GM21381 (cell line): ENCODE data around the gene PIEZO1.

Source experiments
- ATAC-seq: cut with Tn5 transposase; IDR thresholded peaks from one replicate; pipeline ENCODE4 v1.9.1; 2021; ENCODE audit warnings: mild to moderate bottlenecking, moderate library complexity; ENCODE audit not compliant: unreplicated experiment

Gene PIEZO1

DNA sequence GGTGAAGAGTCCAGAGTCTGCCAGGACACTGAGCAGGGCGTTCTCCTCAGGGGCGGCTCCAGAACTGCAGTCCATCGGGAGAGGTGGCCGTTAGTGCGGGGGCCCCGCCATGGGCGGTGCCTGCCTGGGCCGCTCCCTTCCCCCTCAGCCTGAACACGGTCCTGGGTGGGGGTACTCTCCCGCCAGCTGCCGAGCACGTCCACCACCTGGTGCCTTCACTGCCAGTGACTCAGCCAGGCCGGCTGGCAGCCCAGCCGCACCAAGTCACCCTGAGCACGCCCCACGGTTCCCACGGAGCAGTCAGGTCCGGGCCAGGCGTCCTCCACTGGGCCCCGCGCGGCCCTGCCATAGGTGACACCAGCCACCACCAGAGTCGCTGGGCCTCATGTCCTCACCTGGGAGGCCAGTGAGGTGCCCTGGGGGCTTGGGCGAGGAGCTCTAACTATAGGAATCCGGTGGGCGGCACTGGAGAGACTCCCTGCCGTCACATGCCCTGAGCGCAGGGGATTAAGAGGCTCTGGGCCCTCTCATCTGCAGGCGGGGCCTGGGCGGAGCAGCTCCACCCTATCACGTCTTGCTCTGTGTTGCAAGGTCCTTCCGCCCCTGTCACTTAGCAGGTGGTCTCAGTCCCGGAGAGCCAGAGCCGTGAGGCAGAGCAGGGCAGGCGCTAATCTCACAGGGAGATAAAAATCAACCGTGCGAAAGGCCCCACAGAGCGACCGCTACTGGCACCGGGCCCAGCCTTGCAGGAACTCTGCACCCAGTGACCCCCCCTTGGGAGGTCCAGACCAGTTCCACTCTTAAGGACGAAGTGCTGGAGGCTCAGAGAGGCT, 14.3 kb downstream of the PIEZO1 start:
- no peak for ATAC-seq

DNA sequence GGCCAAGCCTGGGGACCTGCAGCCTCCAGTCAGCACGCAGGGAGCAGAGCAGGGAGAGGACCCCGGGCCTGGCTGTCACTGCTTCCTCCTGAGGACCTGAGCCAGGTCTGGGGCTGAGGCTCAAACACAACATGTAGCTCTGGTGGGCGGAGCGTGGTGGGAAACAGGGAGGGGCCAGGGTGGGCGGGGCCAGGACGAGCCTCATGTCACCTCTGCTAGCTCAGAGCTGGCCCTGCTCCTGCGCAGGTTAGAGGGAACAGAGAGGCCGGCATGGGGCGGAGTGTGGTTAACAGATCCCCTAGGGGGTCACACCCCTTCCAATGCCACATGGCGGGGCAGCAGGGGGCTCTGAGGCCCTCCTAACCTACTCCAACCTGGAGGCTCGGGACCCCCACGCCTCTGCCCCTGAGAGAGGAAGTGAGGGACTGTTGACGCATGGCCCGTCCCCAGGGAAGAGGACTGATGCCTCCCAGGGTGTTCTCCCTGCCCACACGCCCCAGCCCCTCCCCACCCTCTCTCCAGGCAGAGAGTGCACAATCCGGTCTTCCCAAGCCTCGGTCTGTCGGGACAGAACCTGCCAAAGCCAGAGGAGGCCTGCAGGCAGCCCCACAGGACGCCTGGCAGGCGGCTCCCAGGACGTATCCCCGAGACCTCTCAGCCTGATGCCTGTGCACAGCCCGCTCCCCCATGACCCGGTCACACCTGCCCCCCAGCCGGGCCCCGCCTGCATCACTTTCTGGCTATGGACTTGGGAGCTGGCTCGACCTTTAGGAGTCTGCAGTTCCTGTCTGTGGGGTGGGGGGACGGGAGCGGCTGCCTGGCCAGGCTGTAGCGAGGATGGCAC, 15.2 kb downstream of the PIEZO1 start:
- no peak for ATAC-seq

DNA sequence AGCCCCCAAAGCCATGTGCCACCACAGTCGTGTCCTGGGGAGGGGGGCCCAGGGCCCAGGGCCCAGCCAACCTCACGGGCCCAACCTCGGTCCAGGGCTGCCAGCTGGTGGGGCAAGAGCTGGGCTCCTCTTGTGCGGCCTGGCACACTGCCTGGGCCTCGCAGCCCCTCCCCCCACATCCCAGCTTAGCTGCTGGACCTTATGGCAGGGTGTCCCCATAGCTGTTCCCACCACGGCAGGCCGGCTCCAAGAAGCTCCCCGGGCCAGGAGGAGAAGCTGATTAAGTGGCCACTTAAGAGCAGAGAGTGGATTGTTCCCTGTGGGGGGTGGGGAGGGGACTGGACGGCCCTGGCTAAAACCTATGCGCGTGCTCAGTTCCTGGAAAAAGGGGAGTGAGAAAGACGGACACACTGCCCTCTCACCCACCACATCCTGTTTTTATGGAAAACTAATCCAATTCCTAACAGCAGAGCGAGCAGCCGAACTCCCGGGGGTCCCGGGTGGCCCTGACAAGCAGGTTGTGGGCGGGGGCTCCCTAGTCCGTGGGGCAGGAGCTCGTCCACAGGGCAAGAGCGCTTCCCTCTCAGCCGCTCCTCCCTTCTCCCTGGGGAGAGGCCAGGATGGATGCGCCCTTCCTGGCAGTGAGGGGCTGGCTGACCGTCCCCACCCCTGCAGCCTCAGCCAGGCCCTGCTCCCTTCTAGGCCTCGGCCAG, 16.8 kb downstream of the PIEZO1 start:
- no peak for ATAC-seq

DNA sequence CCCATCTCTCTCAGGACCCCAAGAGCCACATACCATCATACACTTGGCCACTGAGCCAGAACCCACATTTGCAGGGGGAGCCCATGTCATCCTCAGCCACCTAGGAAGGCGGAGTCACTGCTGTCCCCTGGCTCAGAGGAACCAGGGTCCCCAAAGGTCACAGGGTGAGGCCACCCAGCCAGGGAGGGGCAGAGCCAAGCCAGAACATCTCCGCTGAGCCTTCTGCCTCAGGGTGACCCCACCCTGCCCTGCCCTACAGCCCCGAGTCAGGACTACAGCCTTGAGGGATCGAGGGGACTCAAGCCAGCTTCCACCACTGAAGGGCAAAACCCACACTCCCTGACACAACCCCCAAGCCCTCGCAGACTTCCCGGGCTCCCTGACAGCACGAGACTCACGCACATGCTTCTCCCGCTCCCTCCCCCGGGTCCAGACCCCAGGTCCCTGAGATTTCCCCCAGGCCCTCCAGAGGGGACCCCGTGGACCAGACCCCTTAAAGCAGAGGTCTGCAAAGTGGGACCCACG, 17.4 kb downstream of the PIEZO1 start:
- ATAC-seq: no peak

- ATAC-seq: no peak
These were observed 18.0 kb downstream of the PIEZO1 start for GRCh38 chr16:88766975-88767374.

DNA sequence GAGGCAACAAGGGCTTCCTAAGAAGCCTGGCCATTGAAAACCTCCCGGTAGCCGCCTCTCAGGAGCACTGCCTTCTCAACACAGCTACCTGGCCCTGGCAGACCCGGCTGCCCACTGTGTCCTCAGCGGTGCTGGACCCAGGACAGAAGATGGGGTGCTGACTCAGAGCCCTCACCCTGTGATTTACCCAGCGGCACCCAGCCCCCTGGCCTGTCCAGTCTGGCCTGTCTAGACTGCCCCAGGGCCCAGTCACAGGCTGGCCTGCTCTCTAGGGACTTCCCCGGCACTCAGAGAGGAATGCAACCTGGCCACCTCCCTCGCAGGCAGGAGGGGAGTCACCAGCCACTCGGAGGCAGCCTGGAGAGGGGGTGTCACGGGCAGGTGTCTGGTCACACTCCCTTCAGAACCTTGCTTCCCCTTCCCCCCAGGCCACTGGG, 20.1 kb downstream of the PIEZO1 start:
- ATAC-seq: no peak

- no peak for ATAC-seq
These were observed 20.9 kb downstream of the PIEZO1 start for GRCh38 chr16:88764080-88764479.

DNA sequence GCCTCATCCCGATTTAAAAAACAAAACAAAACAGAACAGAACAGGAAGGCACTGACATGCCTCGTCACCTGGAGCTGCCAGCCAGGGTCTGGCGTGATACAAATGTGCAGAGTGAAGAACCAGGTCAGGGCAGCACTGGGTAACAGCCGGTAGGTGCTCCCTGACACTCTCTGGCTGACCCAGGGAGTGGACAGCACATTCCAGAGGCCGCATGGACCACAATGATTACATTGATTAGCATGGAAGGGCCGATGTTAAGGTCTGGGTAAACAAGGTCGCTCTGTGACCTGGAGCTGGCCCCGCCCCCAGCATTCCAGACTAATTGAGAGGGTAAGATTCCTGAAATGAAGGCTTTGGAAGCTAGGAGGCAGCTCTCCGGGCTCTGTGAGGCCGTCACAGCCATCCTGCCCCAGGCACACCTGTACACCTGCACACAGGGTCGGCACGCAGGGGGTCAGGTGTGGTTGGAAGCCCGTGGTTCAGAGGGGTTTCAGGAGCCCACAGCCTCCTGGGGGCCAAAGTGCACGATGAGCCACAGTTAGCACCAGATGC, 21.4 kb downstream of the PIEZO1 start:
- no peak for ATAC-seq

GRCh38 chr16:88762941-88763340, 22.1 kb downstream of the PIEZO1 start:
- no peak for ATAC-seq

- ATAC-seq: no peak
These were observed 22.7 kb downstream of the PIEZO1 start for GRCh38 chr16:88762258-88762870.

DNA sequence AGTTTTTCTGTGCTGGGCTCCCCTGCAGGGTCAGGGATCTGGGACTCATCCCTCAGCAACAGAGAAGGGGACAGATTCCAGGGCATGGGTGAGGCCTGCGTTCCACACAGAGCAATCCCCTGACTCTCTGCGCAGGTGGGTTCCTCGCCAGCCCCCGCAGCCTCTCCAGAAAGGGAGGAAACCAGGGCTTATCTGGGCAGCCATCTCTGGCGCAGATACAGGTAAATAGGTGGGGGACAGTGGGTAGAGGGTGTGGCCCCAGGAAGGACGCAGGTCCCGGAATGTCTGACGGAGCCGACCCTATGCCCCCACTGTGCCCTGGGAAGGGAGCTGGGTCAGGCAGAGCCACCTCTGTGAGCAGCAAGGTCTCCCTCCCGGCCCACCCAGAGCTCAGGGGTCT, 23.2 kb downstream of the PIEZO1 start:
- ATAC-seq: no peak

GRCh38 chr16:88761143-88761534, 23.9 kb downstream of the PIEZO1 start:
- no peak for ATAC-seq

DNA sequence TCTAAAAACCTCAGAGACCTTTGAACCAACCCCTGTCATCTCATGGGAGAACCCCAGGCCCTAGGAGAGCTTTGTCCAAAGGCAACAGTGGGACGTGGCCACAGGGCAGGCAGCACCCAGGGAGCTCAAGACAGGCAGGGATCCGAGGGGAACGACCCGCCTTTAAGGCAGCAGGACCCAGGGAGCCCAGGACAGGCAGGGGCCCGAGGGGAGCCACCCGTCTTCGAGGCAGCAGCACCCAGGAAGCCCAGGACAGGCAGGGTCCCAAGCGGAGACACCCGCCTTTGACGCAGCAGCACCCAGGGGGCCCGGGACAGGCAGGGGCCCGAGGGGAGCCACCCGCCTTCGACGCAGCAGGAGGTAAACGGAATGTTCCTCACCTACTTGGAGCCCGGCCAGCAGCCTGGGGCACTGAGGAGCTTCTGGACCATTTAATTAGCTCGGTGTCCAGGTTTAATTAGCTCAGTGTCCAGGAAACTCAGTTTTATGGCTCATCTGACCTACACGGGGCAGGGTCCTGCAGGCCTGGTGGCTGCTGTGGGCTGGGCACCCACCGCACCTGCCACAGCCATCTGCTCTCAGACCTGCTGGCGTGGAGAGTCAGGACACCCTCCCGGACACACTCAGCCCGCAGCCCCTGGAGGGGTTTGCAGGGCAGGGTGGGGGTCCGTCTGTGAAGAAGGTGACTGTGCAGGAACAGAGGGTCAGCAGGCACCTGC, 24.4 kb downstream of the PIEZO1 start:
- no peak for ATAC-seq

GRCh38 chr16:88759976-88760350, 25.1 kb downstream of the PIEZO1 start:
- ATAC-seq: no peak

GRCh38 chr16:88759245-88759975, 25.6 kb downstream of the PIEZO1 start:
- no peak for ATAC-seq

DNA sequence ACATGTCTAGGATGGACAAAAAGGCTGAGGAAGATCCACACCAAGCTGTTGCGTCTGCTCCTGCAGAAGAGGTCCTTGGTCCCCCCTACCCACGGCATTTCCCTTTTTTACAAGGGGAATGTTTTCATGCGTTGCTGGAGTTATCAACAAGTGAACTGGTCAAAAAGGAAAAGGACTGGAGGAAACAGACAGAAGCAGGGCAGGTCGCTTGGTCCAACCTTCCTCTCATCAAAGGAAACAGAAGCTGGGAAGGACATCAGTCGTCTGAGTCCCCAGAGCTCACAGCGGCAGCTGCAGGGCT, 26.1 kb downstream of the PIEZO1 start:
- ATAC-seq: no peak

DNA sequence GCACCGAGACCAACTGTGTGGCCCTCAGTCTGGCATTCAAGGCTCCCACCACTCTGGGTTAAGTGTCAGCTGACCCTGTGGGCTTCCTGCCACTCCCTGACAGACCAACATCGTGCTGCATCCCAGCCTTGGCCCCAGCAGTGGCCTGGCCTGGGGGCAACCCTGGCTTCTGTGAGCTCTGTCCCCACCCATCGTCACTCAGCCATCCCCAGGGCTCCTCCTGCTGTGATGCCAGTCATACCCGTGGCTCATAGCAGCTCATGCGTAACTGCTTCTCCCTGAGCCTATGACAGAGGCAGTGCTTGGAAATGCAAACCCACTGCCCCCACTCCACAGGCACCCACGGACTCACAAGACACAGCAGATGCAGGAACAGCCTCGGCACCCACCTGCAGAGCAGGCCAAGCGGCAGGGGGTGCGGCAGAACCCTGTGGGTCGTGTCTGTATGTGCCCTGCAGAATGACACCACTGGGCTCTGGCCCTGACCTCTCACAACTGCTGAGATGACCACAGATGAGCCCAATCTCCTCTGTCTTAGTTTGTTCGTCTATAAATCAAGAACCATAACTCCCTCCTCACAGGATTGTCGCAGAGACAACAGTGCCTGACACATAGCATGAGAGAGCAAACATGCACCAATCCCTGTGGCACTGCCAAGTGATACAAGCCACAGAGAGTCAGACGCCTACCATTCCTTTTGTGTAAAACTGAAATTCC, 26.6 kb downstream of the PIEZO1 start:
- no peak for ATAC-seq

DNA sequence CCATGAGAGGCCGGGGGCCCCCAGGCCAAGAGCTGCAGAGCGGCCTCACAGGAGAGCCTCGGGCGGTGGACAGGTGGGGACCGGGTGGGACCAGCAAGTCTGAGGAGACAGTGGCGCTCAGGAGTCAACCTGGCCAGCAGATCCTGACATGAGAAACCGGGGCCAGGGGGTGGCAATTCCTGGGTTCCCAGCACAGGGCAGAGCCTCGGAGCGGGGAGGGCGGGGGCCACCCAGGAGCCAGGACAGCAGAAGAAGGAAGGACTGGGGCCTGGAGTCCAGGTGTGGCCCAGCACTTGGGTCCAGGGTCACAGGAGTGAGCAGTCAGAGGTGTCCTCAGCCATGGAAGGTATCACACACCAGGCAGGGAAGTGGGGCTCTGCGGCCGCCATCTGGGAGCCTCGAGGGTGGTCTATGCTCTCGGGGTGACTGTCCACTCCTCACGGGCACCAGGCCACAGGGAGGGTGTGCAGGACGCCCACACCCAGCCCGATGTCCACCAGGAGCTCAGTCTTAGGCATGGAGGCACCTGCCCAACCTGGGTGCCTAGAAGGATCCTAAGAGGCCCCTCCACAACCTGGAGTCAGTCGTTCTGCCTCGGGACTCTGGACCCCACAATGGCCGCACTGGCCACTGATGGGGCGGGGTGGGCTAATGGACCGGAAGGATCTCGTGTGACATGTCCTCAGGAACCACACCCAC, 29.1 kb downstream of the PIEZO1 start:
- ATAC-seq: no peak
